Osteoblast (primary cell): ENCODE data around the gene MYH9. TPM values are rescaled to one million over a fixed set of nuclear protein-coding genes. Genes with fewer than 3 reads are reported as not detected.

Source experiments
- DNase-seq: peaks from one replicate; pipeline ENCODE4 v3.0.0; 2011; ENCODE audit warnings: low spot score, mixed read lengths; ENCODE audit not compliant: insufficient read length; ENCODE audit errors: missing footprints
- H2AFZ ChIP-seq: 2 replicates; pipeline ENCODE4 v1.6.0; 2011; ENCODE audit warnings: mild to moderate bottlenecking, low read length
- H3K27ac ChIP-seq: 2 replicates; pipeline ENCODE4 v1.5.1; 2011; ENCODE audit warnings: mild to moderate bottlenecking, low read depth, low read length, moderate library complexity
- H3K27me3 ChIP-seq: 2 replicates; pipeline ENCODE4 v1.6.0; 2012; ENCODE audit warnings: mild to moderate bottlenecking, control low read depth, inconsistent platforms, low read length, moderate library complexity; ENCODE audit not compliant: insufficient read depth
- H3K36me3 ChIP-seq: 2 replicates; pipeline ENCODE4 v1.5.1; 2011; ENCODE audit warnings: mild to moderate bottlenecking, low read length, control low read depth, moderate library complexity; ENCODE audit not compliant: insufficient read depth
- H3K4me1 ChIP-seq: 2 replicates; pipeline ENCODE4 v1.5.1; 2011; ENCODE audit warnings: mild to moderate bottlenecking, low read length, control low read depth, moderate library complexity; ENCODE audit not compliant: insufficient read depth
- H3K4me2 ChIP-seq: 2 replicates; pipeline ENCODE4 v1.6.0; 2011; ENCODE audit warnings: mild to moderate bottlenecking, low read length; ENCODE audit not compliant: insufficient read depth
- H3K4me3 ChIP-seq: fragments of 200-600 bp; sonication (generic); 3 replicates; pipeline ENCODE4 v1.5.1; 2012; ENCODE audit warnings: mild to moderate bottlenecking, low read length, inconsistent platforms; ENCODE audit not compliant: insufficient read depth
- H3K79me2 ChIP-seq: 2 replicates; pipeline ENCODE4 v1.6.0; 2012; ENCODE audit warnings: mild to moderate bottlenecking, low read length, control low read depth, inconsistent platforms; ENCODE audit not compliant: insufficient read depth
- H3K9me3 ChIP-seq: 2 replicates; pipeline ENCODE4 v1.5.1; 2011; ENCODE audit warnings: low read depth, low read length, control low read depth
- H4K20me1 ChIP-seq: 2 replicates; pipeline ENCODE4 v1.6.0; 2012; ENCODE audit warnings: mild to moderate bottlenecking, low read length, control low read depth; ENCODE audit not compliant: insufficient read depth
- total RNA-seq: library from RNA; depleted of rRNA; stranded (reverse); fragments of >200 nt; gene quantifications from 2 replicates; pipeline ENCODE4 v1.2.3, GENCODE V29; 2012
- TF ChIP-seq, protein P1 (sequence below): IDR thresholded peaks from 2 replicates; pipeline ENCODE4 v1.5.1; 2011; ENCODE audit warnings: mild to moderate bottlenecking, low read depth, low read length, moderate library complexity; ENCODE audit errors: extremely low read depth

Gene MYH9
- total RNA-seq, 1 donor: 964 TPM

DNA sequence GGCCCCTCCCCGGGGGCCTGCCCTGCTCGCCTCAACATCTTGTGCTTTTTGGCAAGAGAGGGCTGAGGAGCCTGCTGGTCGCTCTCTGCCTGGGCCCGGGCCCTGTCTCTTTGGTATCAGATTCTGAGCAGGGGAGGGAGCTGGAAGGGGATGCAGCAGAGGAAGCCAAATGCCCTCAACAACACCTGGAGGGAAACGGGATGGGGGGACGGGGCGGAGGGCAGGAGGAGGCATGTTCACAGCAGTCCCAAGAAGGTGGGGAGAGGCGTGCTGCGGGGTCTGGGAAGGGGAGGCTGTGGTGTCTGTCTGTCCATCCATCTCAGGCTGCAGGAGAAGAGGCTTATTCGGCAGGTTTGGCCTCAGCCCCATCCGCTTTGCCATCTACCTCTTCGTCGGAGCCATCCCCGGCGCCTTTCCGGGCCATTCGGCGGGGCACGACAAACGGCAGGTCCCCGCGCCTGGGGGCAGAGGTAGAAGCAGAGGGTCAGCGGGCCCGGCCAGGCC is 105.4 kb downstream of the MYH9 start:
- no peaks in the 10 kb centered on the region for H3K4me1 ChIP-seq
- H3K4me3 ChIP-seq: no peak overlapping the region
- H3K27ac ChIP-seq: no peak overlapping the region
- no peak overlapping the region for H2AFZ ChIP-seq
- no peaks in the 10 kb centered on the region for H3K27me3 ChIP-seq
- TF ChIP-seq, protein P1, sequence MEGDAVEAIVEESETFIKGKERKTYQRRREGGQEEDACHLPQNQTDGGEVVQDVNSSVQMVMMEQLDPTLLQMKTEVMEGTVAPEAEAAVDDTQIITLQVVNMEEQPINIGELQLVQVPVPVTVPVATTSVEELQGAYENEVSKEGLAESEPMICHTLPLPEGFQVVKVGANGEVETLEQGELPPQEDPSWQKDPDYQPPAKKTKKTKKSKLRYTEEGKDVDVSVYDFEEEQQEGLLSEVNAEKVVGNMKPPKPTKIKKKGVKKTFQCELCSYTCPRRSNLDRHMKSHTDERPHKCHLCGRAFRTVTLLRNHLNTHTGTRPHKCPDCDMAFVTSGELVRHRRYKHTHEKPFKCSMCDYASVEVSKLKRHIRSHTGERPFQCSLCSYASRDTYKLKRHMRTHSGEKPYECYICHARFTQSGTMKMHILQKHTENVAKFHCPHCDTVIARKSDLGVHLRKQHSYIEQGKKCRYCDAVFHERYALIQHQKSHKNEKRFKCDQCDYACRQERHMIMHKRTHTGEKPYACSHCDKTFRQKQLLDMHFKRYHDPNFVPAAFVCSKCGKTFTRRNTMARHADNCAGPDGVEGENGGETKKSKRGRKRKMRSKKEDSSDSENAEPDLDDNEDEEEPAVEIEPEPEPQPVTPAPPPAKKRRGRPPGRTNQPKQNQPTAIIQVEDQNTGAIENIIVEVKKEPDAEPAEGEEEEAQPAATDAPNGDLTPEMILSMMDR: no peak
- no peaks in the 10 kb centered on the region for H3K9me3 ChIP-seq
- peaks cover 66% of the 10 kb centered on the region for H4K20me1 ChIP-seq
- peak; percentile 11 for DNase-seq
- H3K4me2 ChIP-seq: no peak overlapping the region
- peaks cover 33% of the 10 kb centered on the region for H3K79me2 ChIP-seq
- peaks cover 78% of the 10 kb centered on the region for H3K36me3 ChIP-seq

DNA sequence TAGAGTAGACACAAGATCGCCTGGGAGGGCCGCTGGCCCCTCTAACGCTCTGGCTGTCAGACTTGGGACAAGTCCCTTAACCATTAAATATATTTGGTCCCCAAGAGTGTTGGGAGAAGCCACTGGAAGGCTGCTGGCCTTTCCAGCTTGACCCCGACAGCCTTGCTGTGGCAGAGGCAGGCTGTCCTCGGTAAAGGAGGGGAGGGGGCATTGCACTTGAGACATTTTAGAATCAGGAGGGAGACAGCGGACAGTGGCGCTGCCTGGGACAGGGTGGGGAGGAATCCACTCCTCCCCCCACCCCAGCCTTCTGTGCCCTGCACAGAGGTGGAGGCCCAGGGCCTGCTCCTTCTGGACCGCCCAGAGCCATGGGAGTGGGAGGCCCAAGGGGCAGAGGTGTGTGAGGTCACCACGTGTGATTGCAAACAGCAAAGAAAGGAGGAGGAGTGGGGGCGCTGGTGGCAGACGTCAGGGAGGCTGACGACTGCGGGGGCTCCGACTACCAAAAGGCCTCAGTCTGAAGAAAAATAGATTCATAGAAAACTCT is 105.9 kb downstream of the MYH9 start:
- Histone ChIP-seq H3K27ac (no peak overlapping the region), H4K20me1 (peaks cover 64% of the 10 kb centered on the region), H3K27me3 (no peaks in the 10 kb centered on the region), H3K4me2 (no peak overlapping the region), H3K36me3 (peaks cover 74% of the 10 kb centered on the region), H3K79me2 (peaks cover 29% of the 10 kb centered on the region), H3K9me3 (no peaks in the 10 kb centered on the region), H3K4me1 (no peaks in the 10 kb centered on the region), H3K4me3 (no peak overlapping the region), H2AFZ (no peak overlapping the region)
- TF ChIP-seq, protein P1: no peak
- DNase-seq: peak; percentile 68

DNA sequence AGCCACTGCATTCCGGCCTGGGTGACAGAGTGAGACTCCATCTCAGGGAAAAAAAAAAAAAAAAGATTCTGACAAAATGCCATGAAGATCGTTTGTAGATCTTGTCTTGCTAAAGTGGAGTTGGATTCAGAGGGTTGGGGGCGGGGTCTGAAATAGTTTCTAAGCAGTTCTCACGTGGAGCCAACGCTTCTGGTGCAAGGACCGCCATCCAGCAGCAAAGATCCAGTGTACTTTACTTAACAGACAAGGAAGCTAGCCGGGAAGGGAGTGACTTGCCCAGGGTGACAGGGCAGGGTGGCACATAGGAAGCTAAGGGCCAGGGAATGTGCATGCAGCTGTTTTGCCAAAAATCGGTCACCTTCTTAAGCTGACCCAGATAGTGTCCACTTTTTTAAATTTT is 107.4 kb downstream of the MYH9 start:
- Histone ChIP-seq H3K79me2 (peaks cover 15% of the 10 kb centered on the region), H3K27ac (no peak overlapping the region), H3K4me2 (no peak overlapping the region), H3K27me3 (no peaks in the 10 kb centered on the region), H3K36me3 (peaks cover 60% of the 10 kb centered on the region), H3K4me1 (no peaks in the 10 kb centered on the region), H4K20me1 (peaks cover 50% of the 10 kb centered on the region), H3K4me3 (no peak overlapping the region), H2AFZ (no peak overlapping the region), H3K9me3 (no peaks in the 10 kb centered on the region)
- TF ChIP-seq, protein P1: no peak
- DNase-seq: peak; percentile 78

DNA sequence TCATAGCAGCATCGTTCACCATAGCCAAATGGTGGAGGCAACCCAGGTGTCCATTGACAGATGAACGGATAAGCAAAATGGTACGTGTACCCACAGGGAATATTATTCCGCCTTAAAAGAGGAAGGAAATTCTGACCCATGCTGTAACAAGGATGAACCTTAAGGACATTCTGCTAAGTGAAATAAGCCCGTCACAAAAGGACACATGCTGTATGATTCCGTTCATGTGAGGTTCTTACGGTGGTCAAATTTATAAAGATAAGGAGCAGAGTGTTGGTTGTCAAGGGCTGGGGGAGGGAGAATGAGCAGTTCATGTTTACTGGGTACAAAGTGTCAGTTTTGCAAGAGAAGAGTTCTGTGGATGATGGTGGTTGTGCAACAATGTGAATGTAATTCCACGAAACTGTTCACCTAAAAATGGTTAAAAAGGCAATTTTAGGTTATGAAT is 108.5 kb downstream of the MYH9 start:
- no peak for DNase-seq
- no peak overlapping the region for H3K27ac ChIP-seq
- no peaks in the 10 kb centered on the region for H3K9me3 ChIP-seq
- H2AFZ ChIP-seq: no peak overlapping the region
- no peaks in the 10 kb centered on the region for H3K27me3 ChIP-seq
- H3K79me2 ChIP-seq: peaks cover 5% of the 10 kb centered on the region
- peaks cover 48% of the 10 kb centered on the region for H3K36me3 ChIP-seq
- H4K20me1 ChIP-seq: peaks cover 42% of the 10 kb centered on the region
- no peak overlapping the region for H3K4me3 ChIP-seq
- no peak overlapping the region for H3K4me2 ChIP-seq
- TF ChIP-seq, protein P1: no peak
- H3K4me1 ChIP-seq: no peaks in the 10 kb centered on the region
